Measurements from ENCODE around the gene BTK.

- TF ChIP-seq MYC (IDR thresholded peaks at IDR 0.05; ENCODE audit: low read depth, low read length) (no peak), POLR2A (IDR thresholded peaks at IDR 0.05; ENCODE audit: extremely low read depth, insufficient read length) (no peak), CTCF (IDR thresholded peaks at IDR 0.05; ENCODE audit: low read depth, low read length) (no peak)
Measured at GRCh38 chrX:101410461-101410860, 24.5 kb upstream of the BTK start.
